Stimulated activated CD4-positive, alpha-beta T cell treated with anti-CD3 and anti-CD28 coated beads, Interleukin-1b, Interleukin-23, amount 100 ng/mL, for 48 hours (primary cell): ENCODE data around the gene GDPD4.

Experiments
- DNase-seq: peaks from one replicate; pipeline ENCODE4 v3.0.0-alpha.2; 2020

The GDPD4 gene

DNA sequence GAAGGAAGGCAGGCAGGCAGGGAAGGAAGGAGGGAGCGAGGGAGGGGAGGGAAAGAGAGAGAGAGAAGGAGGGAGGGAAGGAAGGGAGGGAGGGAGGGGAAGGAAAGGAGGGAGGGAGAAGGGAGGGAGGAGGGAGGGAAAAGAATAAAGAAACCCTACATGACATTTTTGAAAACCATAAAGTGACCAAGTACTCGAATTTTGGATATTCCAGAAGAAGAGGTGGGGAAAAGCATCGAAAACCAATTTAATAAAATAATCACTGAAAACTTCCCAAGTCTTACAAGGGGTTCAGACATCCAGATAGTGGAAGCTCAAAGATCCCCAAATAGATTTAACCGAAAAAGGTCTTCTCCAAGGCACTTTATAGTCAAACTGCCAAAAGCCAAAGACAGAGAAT lies 11.7 kb downstream of the GDPD4 start:
- DNase-seq, result no peak

DNA sequence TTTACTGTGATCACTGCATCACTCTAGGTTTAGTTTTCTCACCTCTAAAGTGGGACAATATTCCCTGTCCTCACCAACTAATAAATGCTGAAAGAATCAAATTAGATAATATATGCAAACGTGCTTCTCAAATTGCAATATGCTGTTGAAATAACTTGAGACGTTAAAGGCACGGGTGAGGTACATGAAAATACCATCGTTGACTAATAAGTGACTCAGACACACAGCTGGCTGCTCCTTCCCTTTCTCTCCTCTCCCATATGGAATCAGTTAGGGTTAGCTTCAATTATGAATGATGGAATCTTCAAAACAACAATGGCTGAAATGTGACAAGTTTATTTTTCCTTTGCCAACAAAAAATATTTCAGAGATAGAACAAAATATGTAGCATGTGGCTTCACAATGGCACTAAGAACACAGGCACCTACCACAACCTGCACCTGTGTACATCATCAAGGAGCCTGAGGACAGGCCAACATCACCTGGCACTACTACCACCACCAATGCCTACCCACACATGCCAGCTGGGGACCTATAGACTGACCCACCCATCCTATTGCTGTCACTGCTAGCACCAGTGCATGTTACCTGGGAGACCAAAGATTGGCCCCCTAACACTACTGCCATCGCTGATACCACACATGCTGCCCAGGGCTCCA lies 13.7 kb downstream of the GDPD4 start:
- no peak for DNase-seq

DNA sequence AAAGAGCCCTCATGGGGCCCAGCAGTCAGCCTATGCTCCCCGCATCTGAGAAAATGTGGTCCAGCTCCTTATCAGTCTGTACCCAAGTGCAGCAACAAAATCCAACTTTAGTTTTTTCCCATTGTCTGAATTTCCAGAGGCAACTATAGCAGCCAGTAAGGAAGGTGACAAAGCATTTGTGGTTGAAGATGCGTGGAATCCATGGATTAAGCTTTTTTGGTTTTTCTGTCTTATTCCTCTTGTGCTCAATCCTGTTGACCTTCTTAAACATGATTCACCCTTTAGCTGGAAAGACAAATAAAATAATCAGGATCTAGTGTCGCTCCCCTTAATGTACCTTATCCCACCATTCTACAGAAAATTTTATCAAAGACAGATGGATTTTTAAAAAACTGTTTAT lies 14.3 kb downstream of the GDPD4 start:
- no peak for DNase-seq

DNA sequence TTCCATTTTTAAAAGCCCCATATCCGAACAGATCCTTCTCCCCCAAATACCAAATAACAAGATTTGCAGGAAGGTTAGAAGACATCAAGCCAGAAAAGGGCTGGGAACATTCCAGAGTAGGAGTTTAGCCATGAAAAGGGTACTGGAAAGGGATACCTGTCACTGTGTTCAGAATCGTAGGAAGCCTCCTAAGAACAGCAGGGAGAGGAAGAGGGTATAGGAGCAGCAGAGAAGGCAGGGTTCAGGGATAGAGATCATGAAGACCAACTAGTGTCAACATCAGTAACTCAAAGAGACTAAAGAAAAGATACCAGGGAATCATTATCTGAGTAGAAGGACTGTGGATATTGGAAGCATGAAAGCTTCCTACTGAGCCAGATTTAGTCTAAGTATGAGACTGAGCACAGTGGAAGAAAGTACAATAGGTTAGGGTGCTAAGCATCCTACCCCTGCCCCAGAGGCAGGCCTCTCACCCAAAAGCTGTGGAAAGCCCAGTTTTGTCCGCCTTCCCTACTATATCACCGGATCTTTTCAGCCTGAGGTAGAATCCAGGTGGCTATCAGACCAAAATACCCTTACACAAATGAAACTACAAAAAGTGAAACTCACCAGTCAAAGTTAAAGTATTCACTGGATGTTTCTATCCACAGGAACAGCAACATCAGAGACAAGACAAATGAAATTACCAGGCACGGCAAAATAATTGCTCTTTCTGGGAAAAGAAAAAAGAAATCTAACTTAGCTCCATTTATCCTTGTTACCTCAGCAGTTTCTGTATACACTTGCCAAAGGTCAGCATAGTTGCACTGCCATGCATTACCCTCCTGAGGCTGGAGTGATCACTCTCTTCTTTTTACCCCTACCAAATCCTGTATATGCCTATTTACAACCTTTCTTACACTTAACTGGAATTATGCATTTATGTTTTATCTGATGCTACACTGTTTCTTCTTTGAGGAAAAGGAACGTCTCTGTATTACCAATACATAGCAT lies 16.7 kb downstream of the GDPD4 start:
- no peak for DNase-seq

DNA sequence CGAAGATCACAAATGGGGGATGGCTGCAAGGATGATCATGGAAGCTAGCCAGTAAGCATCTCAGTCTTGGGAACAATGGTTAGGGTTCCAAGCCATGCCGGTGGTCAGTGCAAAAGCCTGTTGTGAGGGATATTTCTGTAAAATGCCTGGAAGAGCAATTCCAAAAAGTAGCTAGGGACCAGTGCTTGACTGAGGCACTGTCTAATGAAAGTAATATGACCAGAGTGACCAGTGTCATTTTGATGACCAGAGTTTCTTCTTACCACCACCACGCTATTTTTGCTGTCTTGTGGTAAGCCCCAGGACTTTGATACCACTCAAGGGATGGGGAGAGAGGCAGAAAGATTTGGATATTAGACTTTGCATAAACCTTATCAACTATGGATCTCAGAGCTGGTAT lies 18.4 kb downstream of the GDPD4 start:
- no peak for DNase-seq

DNA sequence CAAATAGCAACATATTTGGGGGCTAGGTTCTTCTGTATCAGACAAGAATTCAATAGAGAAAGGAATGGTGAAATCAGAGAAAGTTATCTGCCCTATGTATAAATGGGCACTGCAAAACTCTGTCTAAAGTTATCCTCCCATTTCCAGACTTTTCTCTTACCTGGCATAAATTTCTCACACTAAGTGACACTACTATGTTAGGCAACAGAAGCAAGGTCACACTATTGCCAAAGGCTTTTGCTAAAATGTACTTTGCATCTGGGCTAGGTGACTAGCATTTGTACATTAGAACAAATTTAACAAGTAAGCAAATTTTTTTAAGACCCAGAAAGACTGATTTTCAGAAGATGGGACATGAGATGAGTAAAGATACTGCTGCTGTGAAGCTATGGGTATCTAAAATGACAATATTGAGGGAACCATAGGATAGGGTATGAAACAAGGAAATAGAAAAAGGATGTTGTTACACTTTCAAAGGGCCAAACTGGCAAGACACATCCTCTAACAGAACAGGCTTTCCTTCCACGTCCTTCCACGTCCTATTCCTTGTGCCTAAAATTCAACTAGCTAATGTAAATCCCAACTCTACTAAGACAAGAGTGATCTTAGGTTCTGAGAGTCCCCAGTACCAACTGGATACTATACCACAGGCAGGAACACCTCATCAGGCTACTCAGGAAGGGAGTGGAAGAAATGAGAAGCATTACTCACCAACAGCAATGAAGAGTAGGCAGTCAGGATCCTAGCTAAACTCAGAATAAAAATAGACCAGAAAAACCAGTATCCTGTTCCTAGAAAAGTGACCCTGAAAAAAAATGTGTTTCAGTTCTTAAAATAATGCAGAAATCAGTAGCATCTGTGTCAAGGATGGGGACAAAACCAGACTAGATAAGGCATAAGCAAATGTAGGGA lies 22.6 kb downstream of the GDPD4 start:
- DNase-seq, result no peak

DNA sequence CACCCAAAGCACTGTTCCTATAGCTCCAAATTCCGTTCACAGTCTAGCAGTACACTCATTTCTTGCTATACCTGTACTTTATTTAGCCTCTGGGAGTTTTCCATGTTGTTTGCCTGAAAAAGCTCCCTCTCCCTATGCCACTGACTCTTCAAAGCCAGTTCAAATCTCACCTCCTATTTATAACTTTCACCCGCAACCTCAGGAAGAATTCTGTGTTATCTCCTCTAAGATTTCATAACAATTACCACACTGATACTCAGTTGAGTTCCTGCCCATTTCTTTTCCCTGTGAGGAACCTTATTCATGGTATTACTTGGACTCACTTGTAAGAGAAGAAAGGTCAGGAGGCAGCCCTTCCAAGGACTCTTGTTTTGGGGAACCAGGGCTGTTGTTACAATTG lies 25.2 kb downstream of the GDPD4 start:
- DNase-seq, result no peak

DNA sequence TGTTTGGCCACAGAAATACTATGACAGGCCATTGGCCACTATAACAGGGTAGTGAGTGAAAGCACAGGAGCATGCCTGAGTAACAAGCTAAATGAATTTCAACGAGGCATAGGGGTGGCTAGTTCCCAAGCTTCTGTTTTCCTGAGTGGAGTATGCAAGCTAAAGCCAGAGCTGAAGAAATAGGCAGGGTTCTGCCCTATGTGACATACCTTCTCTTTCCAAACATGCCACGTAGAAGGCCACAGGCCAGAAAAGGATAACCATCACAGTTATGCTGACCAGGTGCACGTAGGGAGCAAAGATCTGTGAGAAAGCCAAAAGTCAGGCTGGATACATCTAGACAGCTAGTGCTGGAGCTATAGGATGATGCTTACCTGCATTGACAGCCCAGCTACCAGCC lies 30.6 kb downstream of the GDPD4 start:
- DNase-seq, result no peak

DNA sequence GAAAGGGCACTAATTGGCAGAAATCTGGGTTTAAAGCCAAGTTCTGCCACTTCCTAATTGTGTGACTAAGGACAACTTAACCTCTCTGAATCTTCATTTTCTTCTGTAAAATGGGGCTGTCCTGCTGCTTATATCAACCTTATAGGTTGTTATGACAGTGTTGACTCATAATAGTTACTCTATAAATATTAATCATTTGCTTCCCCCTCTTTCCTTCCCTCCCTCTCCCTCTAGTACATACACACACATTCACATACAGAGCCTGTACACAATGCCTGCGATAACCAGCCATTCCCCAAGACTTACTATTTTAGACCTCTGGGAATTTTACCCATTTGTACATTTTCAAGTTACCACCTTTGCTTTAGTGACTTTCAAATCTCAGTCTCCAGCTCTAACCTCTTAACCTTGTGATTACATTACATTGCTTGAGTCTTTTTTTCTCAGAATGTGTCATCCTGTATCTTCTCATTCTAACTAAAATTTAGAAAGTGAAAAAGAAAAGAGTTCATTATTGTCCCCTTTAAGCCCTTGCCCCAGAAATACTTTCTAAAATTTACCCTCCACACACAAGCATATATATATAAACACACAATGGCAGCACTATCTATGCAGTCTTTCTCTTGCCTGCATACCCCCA lies 31.9 kb downstream of the GDPD4 start:
- DNase-seq, result no peak

DNA sequence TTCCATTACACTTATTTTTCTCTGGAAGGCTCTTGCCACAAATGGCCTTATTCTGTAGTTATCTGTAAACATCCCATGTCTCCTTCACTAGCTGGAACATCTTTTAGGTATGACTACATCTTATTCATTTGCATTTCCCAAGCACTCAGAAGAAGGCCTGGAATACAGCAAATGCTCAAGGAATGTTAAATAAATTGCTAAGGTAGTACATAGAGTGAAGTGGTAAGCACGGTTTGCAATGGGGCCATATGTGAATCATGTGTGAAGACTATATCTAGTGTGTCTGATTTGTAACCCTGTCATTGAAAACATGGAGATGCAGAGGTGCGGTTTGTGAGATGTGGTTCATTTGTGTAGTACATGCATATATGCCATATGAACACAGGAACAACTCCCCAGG lies 33.5 kb downstream of the GDPD4 start:
- no peak for DNase-seq

DNA sequence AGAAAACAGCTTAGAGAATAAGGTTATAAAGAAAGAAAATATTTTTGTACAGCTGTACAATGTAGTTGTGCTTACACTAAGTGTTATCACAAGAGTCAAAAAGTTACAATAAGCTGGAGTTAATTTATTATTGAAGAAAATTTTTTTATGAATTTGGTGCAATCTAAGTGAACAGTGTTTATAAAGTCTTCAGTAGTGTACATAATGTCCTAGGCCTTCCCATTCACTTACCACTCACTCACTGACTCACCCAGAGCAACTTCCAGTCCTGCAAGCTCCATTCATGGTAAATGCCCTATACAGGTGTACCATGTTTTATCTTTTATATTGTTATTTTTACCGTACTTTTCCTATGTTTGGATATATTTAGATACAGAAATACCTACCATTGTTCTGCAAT lies 34.7 kb downstream of the GDPD4 start:
- no peak for DNase-seq

DNA sequence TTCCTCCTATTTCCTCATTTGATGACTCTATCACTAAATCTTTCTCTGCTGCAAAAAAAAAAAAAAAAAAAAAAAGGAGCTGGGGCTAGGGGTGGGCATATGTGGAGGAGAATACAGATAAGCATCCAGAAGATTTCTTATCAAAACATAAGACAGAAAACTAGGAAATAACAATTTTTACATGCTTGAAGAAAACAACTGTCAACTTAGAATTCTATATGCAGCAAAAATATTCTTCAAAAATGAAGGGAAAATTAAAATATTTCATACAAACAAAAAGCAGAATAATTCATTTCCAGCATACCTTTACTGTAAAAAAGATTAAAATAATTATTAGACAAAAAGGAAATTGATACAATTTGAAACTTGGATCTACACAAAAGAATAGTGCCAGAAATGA lies 38.7 kb downstream of the GDPD4 start:
- no peak for DNase-seq

DNA sequence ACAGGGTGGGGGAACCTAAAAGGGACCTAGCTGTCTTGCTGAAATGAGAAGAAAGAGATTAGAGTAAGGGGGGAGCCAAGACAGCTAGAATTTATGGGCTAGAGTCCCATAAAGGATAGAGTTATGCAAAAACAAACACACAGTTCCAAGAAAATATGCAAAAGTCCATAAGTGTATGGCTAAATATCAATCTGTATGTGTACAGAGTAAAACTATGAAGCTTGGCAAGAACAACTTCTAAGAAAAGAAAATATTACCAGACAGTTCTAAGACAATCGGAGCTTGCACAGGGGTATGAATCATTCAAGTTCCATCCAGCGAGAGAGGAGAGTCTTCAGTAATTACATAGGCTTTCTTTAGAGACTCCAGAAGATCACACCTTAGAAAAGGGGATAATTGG lies 41.8 kb downstream of the GDPD4 start:
- DNase-seq, result no peak

DNA sequence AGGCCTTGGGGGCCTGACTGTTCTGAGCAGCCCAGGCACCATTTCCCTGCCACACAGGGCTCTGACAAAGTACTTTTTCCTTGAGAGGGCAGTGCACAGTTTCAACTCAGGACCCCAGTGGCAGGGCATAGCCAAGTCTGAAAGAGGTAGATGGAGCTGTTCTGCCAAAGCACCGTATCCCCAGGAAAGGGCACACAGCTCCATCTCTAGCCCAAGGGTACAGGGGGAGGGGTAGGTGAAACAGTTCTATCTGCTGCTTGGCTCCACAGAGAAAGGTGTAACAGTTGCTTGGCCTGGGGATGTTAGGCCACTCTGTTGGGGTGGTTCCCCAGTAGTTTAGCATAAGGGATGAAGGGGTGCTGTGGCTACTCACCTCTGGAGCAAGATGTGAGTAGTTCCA lies 47.8 kb downstream of the GDPD4 start:
- DNase-seq, result no peak

DNA sequence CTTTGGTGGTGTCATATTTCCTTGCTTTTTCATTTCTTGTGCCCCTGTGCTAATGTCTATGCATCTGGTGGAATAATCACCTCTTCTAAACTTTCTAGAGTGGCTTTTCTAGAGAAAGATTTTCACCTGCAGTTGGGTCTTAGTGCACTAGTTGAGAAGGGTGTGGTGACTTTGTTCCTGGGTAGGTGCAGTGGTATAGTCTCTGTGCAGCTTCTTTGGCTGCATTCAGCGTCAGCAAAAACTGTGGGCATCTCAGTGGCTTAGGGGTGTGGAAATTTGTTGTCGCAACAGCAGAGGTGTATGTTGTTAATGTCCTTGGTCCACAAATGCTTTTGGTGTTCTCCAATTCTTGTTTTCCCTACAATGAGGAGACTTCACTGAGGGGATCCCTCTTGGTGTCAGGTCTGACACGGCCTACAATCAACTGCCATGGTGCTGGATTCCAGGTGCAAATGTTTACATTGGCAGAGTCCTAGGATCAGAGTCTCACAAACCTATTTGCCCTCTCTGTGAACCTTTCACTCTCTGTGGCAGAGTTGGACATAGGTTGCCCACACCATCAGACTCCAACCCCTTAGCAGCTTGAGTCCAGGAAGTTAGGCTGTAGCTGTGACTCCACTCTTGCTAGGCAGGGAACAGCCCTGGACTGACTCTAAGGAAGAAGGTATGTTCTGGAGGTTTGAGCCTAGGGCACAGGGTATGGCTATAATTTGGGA lies 48.8 kb downstream of the GDPD4 start:
- DNase-seq, result no peak

DNA sequence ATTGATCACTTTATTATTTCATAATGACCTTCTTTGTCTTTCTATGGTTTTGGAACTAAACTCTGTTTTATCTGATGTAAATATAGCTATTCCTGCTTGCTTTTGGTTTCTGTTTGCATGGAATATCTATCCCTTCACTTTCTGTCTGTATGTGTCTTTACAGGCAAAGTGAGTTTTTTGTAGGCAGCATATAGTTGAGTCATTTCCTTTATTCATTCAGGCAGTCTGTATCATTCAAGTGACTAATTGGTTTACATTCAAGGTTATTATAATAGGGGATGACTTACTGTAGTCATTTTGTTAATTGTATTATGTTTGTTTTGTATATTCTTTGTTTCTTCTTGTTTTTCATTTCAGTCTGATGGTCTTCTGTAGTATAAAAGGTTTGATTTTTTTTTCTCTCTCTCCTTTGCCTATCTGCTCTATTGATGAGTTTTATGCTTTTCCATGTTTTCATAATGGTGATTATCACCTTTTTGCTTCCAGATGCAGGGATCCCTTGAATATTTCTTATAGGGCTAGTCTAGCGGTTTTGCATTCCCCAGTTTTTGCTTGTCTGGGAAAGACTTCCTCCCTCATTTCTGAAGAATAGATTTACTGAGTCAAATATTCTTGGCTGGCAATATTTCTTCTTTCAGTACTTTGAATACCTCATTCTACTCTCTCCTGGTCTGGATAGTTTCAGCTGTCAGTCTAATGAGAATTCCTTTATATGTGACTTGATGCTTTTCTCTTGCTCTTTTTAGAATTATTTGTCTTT lies 50.4 kb downstream of the GDPD4 start:
- DNase-seq, result no peak

DNA sequence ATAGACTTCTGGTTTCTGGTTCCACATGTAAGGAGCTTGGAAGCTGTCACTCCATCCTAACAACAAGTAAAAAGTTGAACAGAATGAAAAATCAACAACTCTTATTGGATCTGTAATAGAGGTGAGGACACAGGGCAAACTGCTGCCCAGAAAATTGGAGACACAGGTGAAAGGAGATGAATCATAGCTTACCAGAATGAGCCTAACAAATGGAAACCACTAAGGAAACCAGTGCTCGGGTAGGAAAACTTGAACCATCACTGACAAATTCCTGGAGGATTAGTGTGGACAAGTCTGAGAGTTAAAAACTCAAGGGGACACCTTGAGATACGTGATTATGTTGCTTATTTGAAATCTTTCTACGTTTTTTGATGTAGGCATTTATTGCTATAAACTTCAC lies 52.1 kb downstream of the GDPD4 start:
- no peak for DNase-seq

DNA sequence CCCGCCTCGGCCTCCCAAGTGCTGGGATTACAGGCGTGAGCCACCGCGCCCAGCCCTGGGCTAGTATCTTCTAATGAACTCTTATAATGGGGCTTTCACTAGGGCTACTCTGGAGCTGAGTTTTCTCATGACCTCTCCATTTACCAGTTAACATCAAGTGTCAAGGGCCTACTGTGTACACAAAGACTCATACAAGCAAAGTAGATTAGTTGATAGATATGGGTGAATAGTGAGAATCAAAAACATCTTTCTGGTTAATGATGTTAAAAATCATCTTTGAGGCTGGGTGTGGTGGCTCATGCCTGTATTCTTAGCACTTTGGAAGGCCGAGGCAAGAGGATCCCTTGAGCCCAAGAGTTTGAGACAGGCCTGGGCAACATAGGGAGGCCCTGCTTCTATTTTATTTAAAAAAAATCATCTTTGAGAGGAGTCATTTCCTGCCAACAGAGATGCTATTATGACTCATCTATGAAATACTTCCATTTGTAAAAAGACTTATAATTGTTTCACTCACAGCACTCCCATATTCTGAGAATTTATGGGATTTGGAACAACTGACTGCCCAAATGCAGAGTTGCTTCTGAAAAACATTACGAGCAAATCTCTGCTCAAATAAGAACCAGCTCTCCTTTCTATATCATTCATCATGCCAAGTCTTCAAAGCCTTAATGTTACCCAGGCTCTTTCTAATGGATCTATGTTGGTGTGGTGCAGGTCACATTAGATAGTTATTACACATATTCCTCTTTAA lies 57.0 kb downstream of the GDPD4 start:
- DNase-seq, result no peak

DNA sequence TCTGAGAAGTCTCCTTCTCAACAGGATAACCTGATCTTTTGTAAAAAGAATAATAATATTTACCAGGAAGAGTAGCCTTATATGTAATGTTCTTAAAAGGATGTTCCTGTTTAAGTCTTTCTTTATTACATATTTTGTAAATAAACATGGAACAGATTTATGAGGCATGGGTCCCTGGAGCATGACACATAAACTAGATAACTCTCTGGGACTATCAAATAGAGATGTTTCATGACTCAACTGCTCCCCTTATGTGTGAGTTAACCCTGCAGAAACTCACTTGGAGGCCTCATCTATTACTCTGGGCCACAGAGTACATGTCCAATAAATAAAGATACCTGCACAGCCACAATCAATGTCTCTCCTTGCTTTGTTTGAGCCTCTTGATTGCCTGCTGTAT lies 64.6 kb downstream of the GDPD4 start:
- no peak for DNase-seq

DNA sequence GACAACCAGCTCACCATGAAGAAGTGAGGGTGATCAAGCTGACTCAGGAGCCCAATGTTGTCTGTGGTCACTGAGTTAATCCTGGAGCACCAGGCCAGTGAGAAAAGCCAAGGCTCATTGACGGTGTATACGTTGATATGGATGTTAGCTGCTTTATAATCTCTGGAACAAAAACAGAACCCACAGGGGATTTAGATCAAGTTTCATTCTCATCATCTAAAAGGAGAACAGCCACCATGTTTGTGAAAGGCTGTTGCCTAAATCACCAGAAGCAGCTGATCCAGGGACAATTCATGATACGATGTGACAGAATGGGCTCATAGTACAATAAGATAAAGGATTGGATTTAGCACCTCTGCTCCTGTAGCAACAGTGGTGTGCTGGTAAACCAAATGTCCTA lies 68.5 kb downstream of the GDPD4 start:
- no peak for DNase-seq

DNA sequence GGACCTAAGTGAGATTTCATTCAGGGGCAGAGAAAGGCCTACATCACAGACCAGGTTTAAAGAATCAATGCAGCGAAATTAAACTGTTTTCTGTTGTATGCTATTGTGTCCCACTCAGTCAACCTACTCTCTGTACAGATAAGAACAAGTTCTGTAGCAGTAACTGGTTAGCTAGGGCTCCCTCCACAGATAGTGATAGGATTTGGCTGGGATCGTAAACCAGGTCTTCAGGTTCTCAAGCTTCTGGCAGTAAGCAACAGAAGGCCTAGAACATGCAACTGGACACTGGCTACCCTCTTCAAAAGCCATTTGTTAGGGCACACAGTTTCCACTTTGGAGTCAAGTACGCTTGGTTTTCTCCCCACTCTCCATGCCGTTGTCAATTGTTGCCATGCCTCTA lies 69.2 kb downstream of the GDPD4 start:
- no peak for DNase-seq
